ENCODE data around the gene EMC10.

The EMC10 gene

DNA sequence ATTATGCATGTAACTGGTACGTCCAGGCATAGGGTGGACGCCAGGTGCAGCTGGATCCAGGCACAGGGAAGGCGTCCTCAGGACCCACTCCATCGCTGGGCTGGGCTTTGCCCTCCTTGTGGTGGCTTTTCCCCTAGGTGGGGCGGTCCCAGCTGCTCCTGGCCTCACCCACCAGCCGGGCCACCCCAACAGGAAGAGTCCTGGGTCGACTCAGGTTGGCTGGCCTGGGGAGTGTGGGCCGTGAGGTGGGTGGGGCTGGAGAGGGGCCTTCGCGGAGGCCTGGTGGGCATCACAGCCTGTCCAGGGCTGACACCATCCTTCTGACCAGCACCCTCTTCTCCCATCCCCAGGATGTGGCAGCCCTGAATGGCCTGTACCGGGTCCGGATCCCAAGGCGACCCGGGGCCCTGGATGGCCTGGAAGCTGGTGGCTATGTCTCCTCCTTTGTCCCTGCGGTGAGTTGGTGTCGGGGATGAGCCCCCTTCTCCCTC is 3.5 kb downstream of the EMC10 start:
- no peak for DNase-seq

DNA sequence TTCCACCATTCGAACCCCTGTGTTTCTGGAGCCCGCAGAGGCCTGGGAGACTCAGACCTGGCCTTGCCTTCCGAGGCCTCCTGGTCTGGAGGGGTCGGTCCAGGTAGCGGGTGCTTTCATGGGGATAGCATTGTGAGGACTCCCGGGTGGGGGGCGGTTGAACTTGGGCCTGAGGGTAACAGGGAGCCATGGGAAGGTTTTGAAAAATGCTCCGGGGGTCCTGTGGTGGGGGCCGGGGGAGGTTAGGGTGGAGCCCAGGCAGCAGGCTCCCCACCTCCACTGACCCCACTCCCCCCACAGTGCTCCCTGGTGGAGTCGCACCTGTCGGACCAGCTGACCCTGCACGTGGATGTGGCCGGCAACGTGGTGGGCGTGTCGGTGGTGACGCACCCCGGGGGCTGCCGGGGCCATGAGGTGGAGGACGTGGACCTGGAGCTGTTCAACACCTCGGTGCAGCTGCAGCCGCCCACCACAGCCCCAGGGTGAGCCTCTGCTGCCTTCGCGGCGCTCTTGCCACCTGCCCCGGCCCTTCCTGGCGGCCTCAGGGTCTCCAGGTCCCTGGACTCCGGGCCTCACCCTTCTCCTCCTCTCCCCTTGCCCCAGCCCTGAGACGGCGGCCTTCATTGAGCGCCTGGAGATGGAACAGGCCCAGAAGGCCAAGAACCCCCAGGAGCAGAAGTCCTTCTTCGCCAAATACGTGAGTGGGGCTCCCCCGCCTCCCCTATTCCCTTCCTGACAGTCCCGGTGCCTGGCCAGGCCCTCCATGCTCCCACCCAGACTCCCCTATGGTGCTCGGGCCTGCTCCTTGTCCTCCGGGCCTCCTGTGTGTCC is 4.2 kb downstream of the EMC10 start:
- DNase-seq = no peak

DNA sequence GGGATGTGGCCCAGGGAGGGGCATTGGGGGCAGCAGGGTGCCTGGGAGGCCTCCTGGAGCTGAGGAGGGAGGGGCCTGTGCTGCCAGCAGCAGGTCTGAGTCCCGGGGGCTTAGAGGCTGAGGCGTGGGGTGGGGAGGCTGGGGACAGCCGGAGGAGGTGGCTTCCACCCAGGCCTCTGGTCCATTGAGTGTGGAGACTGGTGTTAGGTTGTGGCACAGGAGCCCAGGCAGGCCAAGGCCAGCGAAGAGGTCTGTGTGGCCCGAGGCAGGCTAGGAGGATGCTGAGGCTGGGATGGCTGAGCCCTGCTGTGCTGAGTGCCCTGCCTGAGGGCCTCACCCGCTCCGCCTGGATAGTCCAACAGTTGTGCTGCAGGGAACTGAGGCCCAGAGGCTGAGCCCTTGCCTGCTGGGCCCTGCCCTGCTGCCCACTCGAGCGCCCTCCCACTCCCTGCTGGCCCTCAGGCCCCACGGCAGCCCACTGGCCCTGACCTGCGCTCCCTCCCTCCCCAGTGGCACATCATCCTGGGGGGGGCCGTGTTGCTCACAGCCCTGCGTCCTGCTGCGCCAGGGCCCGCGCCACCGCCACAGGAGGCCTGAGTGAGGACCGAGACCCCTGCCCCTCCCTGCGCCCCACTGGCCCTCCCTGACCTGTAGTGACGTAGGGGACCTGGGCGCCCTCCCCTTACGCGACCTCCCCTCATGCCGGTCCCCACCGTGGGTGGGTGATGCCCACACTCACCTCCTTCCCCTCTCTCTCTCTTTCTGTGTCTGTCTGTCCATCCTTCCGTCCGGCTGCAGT is 5.2 kb downstream of the EMC10 start:
- no peak for DNase-seq

DNA sequence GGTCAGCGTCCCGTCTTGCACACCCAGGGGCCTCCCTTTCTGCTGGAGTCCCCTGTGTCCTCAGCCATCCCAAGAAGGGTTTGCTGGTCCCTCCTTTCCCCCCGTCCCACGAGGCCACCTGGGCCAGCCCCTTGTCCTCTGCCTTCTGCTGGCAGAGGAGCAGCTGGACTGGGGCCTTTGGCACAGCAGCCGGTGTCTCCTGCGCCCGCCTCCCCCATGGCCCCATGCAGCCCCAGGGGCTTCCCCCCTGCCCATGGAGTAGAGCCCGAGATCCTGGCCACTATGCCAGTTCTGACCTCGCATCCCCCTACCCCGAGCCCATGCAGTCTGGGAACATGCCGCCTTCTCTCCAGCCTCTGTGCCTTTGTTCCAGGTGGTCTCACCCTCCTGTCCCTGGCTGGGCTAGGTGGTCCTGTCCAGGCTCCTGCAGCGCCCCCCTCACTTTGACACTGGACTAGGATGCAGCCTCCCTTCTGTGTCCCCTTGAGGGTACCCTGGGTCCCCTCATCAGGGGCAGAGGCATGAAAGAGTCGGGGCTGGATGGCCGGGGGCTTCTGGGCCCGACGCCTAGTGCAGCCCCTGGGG is 6.1 kb downstream of the EMC10 start:
- no peak for DNase-seq

DNA sequence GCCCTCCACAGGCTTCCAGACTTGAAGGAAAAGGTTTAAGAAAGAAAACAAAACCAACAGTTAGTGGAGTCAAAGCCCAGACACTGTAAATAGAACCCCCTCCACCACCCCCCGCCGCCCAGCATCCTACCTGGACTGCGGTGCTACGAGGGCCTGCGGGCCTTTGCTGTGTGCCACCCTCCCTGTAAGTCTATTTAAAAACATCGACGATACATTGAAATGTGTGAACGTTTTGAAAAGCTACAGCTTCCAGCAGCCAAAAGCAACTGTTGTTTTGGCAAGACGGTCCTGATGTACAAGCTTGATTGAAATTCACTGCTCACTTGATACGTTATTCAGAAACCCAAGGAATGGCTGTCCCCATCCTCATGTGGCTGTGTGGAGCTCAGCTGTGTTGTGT is 6.6 kb downstream of the EMC10 start:
- DNase-seq = no peak

DNA sequence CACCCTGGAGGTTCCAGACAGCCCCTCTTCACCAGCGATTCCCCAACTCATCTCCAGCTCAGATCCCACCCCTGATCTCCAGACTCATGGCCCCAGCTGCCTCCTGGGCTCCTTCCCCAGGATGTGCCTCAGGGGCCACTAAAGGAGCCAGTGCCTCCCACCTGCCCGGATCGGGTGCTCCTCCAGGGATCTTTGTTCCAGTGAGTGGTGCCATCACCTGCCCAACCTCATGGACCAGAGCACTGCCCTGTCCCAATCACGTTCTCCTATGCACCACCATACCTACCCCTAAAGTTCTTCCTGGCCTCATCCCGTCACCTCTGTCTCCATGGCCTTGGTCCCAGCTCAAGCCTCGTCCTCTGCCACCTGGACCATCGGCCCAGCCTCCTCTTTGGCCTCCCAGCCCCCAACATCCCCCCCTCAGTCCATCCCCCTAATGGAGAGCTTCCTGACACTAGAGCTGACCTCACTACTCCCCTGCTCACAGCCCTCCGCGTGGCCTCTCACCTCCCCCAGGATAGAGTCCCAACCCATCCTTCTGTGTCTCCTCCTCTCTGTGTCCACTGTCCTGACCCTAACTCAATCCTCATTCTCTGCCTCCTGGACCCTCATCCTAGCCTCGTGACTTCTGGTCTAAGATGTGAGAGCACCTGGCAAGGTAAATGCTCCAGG is 9.1 kb downstream of the EMC10 start:
- DNase-seq = no peak

DNA sequence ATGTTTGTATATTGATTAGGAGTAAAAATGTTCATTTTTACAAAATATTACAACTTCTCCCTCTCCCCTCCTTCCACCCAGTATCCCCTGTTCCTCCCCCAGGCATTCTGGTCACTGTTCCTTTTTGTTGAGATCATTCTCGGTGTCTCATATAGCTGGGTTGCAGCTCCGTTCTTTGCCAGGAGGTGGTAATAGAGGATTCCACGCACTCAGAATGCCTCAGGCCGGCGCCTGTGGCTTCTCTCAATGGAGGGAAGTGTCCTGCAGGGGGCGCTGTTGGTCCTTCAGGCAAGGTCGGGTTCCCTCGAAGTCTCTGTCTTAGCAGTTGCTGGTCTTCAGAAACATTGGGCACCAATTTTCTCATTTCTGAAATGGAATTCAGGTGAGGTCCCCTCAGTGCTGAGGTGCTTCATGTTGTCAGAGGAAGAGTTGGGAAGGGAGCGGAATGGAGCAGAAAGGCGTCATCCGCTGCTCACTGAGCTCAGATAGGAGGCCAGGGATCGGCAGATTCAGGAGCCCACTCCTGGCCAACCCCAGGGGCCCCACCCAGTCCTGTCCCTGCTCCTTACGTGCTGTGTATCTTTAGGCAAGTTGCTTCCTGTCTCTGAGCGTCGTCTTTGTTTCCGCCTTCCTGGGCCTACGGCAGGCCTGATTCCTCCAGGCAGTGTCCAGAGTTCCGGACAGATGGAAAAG is 10.7 kb downstream of the EMC10 start:
- peak; percentile 34 for DNase-seq

DNA sequence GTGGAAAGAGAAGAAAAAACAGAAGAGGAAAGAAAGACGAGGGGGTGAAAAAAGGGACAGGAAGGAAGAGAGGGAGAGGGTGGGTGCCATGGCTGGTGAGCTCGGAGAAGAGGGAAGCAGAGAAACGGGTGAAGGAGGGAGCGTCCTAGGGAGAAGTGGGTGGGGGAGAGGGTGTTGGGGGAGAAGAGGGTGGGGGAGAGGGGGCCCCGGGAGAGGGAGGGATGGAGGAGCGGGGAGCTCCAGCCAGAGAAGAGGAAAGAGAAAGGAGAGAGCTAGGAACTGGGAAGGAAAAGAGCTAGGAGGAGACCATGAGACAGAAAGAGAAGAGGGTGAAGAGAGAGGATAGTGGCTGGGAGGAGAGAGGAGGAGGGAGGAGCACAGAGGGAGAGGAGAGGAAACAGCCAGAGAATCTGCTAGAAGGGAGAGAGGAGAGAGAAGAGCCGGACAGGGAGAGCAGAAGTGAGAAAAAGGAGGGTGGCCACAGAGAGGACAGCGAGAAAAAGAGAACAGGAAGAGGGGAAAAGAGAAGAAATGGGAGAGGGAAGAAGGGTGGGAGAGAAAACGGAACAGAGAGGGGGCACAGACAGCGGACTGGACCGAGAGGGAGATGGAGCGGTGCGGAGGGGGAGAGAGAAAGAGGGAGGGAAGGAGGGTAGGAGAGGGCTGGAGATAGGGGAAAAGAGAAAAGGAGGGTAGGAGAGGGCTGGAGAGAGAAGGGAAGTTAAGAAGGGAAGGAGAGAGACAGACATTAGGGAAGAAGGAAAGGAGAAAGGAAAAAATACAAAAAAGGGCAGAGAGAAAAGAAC is 12.3 kb downstream of the EMC10 start:
- no peak for DNase-seq

DNA sequence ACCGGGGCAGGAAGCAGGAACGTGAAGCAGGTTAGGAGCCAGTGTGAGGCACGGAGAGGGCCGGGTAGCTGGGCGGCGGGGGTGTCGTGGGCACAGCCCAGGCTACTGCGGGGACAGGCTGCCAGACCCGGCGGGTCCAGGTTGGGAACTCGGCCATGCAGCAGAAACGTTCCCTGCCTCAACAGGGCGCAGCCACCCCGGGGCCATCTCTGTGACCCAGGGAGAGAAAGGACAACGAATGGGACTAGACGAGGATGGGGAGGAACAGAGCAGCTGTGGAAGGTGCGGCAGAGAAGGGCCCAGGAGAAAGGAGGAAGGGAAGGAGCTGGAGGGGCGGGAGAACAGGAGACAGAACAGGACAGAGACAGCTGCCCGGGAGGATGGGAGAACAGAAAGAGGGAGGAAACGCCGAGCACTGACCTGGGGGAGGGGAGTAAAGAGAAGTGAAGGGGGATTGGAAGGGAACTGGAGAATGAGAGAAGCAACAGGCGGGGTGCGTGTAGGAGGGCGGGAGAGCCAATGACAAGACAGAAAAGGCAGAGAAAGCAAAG is 13.2 kb downstream of the EMC10 start:
- no peak for DNase-seq

DNA sequence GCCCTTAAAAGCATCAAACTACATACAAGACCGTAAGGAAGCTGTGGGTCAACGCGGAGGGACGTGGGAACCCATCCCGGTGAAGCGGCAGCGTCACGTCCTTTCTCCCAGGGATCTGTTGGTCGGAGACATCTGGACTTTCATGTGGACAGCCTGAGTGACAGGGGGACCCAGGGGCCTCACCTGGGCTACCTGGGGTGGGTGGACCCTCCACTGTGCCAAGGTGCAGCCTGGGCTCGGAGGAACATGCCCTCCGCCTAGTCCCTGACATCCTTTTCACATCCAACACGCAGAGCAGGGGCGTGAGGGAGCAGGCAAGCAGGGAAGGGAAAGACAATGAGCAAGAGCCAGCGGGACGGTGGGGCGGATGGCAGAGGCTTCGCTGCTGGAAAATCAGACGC is 14.1 kb downstream of the EMC10 start:
- no peak for DNase-seq

DNA sequence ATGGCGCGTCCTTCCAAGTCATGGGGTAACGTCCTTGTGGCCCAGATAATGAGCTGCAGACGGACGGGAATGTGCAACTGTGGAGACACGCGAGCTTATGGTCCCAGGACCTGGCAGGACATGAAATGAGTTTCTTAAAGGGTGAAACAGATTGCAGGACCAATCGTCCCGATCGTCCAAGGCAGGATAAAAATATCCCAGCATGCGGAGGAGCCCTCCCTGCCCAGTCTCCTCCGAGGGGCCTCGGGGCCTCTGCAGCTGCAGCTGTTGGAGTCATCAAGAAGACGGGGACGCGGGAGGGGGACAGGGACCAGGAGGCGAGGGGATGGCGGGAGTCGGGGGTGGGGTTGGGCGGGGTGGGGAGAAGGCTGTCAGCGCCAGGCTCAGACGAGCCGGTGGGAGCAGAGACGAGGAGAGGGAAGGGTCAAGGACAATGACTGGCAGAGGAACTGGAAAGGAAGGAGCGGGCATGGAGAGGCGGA is 14.7 kb downstream of the EMC10 start:
- DNase-seq = no peak

DNA sequence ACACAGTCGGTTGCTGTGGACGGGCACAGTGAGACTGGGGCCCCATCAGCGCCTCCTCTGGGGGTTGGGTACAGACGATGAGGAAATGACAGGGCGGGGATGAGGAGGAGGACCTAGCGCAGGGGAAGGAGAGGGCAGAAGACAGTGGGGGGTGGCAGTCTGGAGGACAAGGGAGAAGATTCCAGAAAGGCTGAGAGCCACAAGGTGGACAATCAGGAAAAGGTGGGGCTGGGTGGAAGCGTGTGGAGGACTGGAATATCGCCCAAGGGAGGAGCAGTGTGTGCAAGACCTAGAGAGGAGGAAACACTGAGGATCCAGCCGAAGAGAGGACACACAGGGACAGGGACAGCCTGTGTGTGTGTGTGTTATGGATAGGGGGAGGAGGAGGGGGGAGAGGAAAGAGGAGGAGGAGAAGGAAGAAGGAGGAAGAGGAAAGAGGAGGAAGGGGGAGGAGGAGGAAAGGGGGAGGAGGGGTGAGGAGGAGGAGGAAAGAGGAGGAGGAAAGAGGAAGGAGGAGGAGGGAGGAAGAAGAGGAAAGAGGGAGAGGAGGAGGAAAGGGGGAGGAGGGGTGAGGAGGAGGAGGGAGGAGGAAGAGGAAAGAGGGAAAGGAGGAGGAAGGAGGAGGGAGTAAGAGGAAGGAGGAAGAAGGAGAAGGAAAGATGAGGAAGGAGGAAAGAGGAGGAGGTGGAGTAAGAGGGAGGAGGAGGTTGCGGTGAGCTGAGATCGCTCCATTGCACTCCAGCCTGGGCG is 16.2 kb downstream of the EMC10 start:
- DNase-seq = no peak

DNA sequence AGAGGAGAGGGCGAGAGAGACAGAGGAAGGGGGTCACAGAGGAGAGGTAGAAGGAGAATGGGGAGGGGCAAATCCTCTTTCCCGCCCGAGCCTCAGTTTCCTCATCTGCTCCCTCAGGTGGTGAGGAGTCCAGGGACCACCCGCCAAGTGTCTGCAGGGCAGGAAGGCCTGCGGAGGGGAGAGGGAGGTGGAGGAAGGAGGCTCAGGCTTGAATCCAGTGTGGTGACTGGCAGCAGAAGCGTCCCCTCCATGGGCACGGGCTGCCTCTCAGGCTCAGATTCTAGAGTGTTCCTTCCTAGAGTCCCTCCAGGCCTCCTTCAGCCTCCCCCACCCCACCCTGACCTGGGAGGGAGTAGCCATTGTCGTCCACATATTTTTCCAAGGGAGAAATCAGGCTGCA is 16.9 kb downstream of the EMC10 start:
- no peak for DNase-seq

DNA sequence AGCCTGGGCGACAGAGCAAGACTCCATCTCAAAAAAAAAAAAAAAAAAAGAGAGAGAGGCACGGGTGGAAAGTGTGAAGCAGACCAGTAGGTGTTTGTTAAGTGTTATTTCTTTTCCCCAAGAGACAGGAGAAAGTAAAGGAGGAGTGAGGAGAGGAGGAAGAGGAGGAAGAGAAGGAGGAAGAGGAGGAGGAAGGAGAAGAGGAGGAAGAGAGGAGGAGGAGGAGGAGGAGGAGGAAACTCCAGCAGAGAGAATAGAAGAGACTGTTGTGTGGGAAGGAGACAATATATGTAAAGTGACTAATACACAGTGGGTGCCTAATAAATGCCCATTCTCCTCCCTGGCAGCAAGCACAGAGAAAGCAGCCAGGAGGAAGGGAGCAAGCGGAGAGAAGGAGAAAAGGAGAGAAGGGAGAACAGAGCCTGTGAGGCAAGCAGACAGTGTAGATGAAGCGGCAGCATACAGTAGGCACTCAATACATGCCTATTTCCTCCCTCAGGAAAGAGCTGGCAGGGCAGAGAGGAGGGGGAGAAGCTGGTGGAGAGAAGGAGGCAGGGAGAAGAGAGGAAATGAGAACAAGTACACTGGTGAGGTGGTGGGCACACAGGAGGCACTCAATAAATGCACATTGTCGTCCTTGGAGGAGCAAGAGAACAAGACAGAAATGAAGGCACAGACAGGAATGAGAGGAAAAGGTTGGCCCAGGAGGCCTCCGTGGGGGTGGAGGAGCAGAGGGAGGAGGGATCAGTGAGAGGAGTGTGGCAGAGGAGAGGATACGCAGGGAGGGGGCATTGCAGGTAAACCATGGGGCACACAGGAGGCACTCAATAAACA is 18.1 kb downstream of the EMC10 start:
- DNase-seq = no peak

DNA sequence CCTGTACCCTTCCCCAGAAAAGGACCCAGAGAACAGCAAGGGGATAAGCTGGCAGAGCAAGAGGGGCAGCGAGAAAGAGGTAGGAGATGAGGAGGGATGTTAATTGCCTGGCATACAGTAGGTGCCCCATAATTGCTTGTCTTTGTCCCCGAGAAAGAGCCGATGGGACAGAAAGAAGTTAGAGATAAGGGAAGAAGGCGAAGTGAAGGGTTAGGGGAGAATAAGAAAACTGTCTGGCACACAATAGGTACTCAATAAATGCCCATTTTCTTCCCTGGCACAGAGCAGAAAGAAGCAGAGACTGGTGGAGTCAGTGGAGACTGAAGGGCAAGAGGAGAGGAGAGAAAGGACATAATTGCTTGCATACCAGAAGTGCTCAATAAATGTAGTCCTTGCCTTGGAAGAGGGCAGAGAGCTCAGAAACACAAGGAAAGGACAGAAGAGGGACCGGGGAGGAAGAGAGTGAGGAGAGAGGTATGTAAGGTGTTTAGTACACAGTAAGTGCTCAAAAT is 18.8 kb downstream of the EMC10 start:
- no peak for DNase-seq

DNA sequence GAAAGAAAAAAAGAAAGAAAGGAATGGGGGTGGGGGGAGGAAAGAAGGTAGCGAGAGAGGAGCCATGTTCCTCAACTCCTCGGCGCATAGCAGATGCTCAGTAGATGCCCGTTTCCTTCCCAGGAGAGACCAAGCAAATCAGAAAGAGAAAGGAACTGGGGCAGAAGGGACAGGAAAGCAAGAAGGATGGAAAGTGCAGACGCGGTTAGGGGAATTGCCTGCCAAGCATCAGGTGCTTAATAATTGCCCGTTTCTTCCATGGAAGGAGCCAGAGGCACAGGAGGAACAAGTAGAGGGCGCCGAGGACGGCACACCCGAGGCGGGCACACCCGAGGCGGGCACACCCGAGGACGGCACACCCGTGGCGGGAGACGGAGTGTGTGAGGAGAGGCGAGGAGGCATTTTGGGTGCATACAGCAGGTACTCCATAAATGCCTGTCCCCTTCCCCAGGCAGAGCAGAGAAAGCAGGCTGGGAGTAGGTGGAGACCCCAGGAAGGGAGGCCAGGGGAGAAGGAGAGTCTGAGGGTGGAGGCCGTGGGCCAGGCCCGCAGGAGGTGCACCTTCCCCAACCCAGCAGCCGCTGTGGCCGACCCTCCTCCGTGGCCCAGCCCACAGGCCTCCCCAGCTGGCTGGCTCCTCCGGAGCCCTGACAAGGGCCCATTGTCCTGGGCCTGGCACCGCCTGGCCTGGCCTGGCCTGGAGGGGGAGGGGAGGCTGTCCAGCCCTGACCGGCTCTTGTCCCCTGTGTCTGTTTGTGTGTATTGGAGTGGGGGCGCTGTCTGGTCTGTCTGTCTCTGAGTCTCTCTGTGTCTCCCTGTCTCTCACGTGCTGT is 20.1 kb downstream of the EMC10 start:
- no peak for DNase-seq

DNA sequence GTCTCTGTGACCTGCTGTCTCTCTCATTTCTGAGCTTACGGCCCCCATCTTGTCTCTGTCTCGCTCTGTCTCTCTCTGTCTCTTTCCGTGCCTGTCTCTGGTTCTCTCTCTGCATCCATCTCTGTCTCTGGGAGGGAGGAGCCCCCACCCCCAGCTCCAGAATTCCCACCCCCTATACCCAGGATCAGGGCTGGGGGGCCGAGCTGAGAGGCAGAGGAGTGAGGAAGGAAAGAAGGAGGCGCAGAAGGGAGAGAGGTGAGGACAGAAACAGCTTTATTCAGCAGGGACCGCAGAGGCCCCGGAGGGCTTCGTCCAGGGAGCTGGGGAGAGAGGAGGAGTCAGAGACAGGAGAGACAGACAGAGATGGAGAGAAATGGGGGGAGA is 20.7 kb downstream of the EMC10 start:
- no peak for DNase-seq
